Fibroblast of the aortic adventitia (primary cell): ENCODE results near the gene APLP1. TPM values are rescaled to one million over a fixed set of nuclear protein-coding genes. Genes with fewer than 3 reads are reported as not detected.
"Not testable (repeated sequence)": the region's sequence is repeated elsewhere in the genome, so short reads cannot be mapped to it uniquely, and the experiment has no call there.

Source experiments
- DNase-seq: peaks from one replicate; pipeline ENCODE4 v3.0.0-alpha.2; 2010; ENCODE audit warnings: low read depth
- H3K4me3 ChIP-seq: 2 replicates; pipeline ENCODE4 v1.5.1; 2011; ENCODE audit warnings: low read depth, mild to moderate bottlenecking, control low read depth, low read length, moderate library complexity
- CTCF ChIP-seq: IDR thresholded peaks from 2 replicates; pipeline ENCODE4 v1.5.1; 2011; ENCODE audit warnings: mild to moderate bottlenecking, low read length, control low read depth, inconsistent platforms; ENCODE audit not compliant: insufficient read depth
- total RNA-seq: library from RNA; depleted of rRNA; stranded (reverse); fragments of >200 nt; gene quantifications from 2 replicates; pipeline ENCODE4 v1.2.3, GENCODE V29; 2012; ENCODE audit warnings: low replicate concordance

APLP1 gene
- total RNA-seq, 1 donor = 8.6 TPM

DNA sequence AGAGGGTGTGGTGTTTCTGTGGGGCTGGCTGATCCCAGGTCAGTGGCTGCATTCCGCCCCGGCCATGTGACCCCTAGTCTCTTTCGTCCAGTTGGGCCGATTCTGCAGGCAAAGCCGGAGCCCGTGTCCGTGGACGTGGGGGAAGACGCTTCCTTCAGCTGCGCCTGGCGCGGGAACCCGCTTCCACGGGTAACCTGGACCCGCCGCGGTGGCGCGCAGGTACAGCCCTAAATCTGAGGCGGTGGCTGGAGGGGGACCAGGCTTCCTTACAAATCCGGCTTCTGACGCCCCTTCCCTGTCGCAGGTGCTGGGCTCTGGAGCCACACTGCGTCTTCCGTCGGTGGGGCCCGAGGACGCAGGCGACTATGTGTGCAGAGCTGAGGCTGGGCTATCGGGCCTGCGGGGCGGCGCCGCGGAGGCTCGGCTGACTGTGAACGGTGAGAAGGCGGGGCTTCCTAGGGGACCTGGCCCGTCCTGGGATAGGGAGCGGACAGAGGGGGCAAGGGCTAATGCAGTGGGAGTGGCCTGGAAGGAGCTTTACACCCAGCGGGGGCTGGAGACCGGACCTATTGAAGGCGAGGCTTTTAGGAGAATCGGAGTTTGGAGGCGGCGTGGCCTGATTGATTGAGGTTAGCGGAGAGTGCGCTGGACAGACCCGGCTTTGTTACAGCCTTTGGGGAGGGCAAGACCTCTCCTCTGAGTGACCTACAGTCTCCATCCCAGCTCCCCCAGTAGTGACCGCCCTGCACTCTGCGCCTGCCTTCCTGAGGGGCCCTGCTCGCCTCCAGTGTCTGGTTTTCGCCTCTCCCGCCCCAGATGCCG, 7.3 kb upstream of the APLP1 start:
- no peak overlapping the region for H3K4me3 ChIP-seq
- DNase-seq = no peak
- TF ChIP-seq CTCF = no peak

GRCh38 chr19:35861640-35862160, 6.7 kb upstream of the APLP1 start:
- no peak for DNase-seq
- no peak overlapping the region for H3K4me3 ChIP-seq

DNA sequence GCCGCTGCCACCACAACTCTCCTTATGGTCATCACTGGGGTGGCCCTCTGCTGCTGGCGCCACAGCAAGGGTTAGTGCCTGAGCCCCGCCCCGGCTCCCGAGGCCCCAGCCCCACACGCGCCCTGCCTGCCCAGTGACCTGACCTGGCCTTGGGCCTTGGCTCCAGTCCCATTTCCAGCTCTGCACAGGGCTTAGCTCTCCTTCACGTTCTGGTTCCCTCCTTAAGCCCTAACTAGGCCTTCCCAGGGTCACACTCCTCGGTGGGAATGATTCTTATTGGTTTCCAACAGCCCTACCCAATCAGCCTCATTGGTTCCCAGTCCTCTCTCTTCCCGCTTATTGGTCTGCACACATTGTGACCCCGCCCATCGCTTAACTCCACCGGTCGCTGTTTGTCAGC, 5.8 kb upstream of the APLP1 start:
- H3K4me3 ChIP-seq = no peak overlapping the region
- DNase-seq = no peak
- TF ChIP-seq CTCF = no peak

More at GRCh38 chr19:35861640-35862160, 6.7 kb upstream of the APLP1 start:
- TF ChIP-seq CTCF = no peak

DNA sequence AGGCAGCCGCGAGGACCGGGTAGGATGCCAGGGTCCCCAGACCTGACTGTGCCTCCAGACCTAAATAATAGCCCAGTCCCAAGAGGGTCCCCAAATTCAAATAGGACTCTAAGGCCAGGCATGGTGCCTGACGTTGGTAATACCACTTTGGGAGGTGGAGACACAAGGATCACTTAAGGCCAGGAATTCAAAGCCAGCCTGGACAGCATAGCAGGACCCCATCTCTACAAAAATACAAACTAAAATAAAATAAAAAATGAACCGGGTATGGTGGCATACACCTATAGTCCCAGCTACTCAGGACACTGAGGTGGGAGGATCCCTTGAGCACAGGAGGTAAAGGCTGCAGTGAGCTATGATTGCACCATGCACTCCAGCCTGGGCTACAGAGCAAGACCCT, 5.4 kb upstream of the APLP1 start:
- no peak for TF ChIP-seq CTCF
- no peak overlapping the region for H3K4me3 ChIP-seq
- DNase-seq = no peak

DNA sequence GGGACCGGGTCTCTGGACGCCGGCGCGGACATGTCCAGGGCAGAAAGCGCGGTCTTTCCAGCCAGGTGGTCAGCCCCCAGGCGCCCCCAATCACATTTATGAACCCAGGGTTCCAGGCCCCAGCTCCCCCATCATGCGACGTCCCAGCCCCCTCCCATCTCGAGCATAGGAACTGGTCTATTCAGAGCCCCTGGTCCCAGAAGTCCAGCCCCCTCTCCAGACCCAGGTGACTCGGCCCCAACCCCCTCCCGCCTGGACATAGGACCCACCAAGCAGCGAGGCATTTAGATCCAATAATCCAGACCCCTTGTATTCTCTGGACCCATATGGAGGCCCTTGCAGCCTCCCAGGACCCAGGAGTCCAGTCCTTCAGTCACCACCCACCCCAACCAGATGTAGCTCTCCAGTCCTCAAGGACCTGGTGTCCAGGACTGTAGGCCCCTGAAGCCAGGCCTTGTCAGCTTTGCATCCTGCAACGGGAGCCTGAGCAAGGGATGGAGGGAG, 501 bp downstream of the APLP1 start:
- peak overlapping the region; percentile 60 for H3K4me3 ChIP-seq
- TF ChIP-seq CTCF = no peak
- DNase-seq = no peak

DNA sequence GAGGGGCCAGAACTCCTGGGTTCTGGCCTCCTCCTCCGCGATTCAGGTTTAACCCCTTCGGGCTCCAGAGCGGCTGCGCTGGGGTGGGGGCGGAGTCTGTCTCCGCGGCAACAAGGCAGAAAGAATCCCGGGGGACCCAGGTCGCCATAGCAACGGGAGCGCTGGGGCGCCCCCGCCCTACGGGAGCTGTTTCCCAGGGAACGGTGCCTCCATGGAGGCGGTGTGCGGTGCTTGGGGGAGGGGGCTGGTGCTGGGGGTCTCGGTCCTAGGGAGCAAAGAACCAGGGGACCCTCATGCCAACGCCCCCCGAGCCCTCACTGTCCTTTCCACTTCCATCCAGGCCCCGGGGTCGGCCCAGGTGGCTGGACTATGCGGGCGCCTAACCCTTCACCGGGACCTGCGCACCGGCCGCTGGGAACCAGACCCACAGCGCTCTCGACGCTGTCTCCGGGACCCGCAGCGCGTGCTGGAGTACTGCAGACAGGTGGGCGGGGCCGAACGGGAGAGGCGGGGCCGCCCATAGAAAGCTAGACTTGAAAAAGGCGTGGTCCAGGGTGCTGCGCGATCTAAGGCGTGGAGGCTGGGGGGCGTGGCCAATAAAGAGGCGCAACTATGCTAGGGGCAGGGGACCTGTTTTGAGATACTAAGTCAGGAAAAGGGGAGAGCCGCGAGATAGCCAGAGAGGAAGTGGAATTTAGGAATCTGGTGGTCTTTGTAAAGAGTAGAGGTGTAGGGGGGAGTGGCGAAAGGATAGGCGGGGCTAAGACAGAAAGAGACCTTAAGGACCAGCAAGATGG, 1.2 kb downstream of the APLP1 start:
- peak overlapping the region; percentile 60 for H3K4me3 ChIP-seq
- no peak for TF ChIP-seq CTCF
- DNase-seq = peak; percentile 48

GRCh38 chr19:35870124-35870736, 1.9 kb downstream of the APLP1 start:
- H3K4me3 ChIP-seq = not testable (repeated sequence)

More at GRCh38 chr19:35870124-35870736, 1.9 kb downstream of the APLP1 start:
- not testable (repeated sequence) for DNase-seq
